ENCODE results near the gene ANK2. TPM values are rescaled to one million over a fixed set of nuclear protein-coding genes. Genes with fewer than 3 reads are reported as not detected.
"Not testable (repeated sequence)": the region's sequence is repeated elsewhere in the genome, so short reads cannot be mapped to it uniquely, and the experiment has no call there.

Gene ANK2
- total RNA-seq, 1 donor from 2014 or later: 9.4 TPM

GRCh38 chr4:113059449-113060182, 10.2 kb downstream of the ANK2 start:
- Histone ChIP-seq H3K4me1 (no peaks in the 10 kb centered on the region), H3K27me3 (no peaks in the 10 kb centered on the region), H3K36me3 (no peaks in the 10 kb centered on the region), H3K4me3 (no peak overlapping the region), H3K27ac (no peak overlapping the region), H3K9me3 (no peaks in the 10 kb centered on the region)
- no peak for DNase-seq (ENCODE audit: low spot score in 2 of 2)
- no peak for TF ChIP-seq CTCF (IDR thresholded peaks at IDR 0.05)
- intact Hi-C loops (cut with DNase I): no loop called here

- Histone ChIP-seq H3K4me3 (no peak overlapping the region), H3K27me3 (no peaks in the 10 kb centered on the region), H3K9me3 (no peaks in the 10 kb centered on the region), H3K4me1 (no peaks in the 10 kb centered on the region), H3K27ac (no peak overlapping the region), H3K36me3 (no peaks in the 10 kb centered on the region)
- DNase-seq (ENCODE audit: low spot score in 2 of 2): no peak
- no peak for TF ChIP-seq CTCF (IDR thresholded peaks at IDR 0.05)
- intact Hi-C loops (cut with DNase I): no loop called here
These were observed 11.4 kb downstream of the ANK2 start for GRCh38 chr4:113060853-113061252.

- Histone ChIP-seq H3K9me3 (no peaks in the 10 kb centered on the region), H3K27ac (no peak overlapping the region), H3K4me1 (no peaks in the 10 kb centered on the region), H3K36me3 (no peaks in the 10 kb centered on the region), H3K4me3 (no peak overlapping the region), H3K27me3 (no peaks in the 10 kb centered on the region)
- no peak for TF ChIP-seq CTCF (IDR thresholded peaks at IDR 0.05)
- no peak for DNase-seq (ENCODE audit: low spot score in 2 of 2)
- intact Hi-C loops (cut with DNase I): no loop called here
These were observed 14.8 kb downstream of the ANK2 start for GRCh38 chr4:113064244-113064643.

GRCh38 chr4:113065629-113066028, 16.2 kb downstream of the ANK2 start:
- no peak for TF ChIP-seq CTCF (IDR thresholded peaks at IDR 0.05)
- H3K27me3 ChIP-seq: no peaks in the 10 kb centered on the region
- H3K4me1 ChIP-seq: no peaks in the 10 kb centered on the region
- no peak overlapping the region for H3K27ac ChIP-seq
- no peak overlapping the region for H3K4me3 ChIP-seq
- H3K36me3 ChIP-seq: no peaks in the 10 kb centered on the region
- no peaks in the 10 kb centered on the region for H3K9me3 ChIP-seq
- intact Hi-C loops (cut with DNase I): no loop called here
- no peak for DNase-seq (ENCODE audit: low spot score in 2 of 2)

GRCh38 chr4:113068771-113069170, 19.3 kb downstream of the ANK2 start:
- intact Hi-C loops (cut with DNase I); H3K36me3 ChIP-seq; H3K9me3 ChIP-seq; H3K4me3 ChIP-seq; H3K4me1 ChIP-seq; H3K27me3 ChIP-seq; DNase-seq (ENCODE audit: low spot score in 2 of 2); H3K27ac ChIP-seq: not testable (repeated sequence)

- H3K9me3 ChIP-seq: no peaks in the 10 kb centered on the region
- no peaks in the 10 kb centered on the region for H3K4me1 ChIP-seq
- H3K27ac ChIP-seq: no peak overlapping the region
- no peak overlapping the region for H3K4me3 ChIP-seq
- no peaks in the 10 kb centered on the region for H3K27me3 ChIP-seq
- intact Hi-C loops (cut with DNase I): no loop called here
- no peak for DNase-seq (ENCODE audit: low spot score in 2 of 2)
- H3K36me3 ChIP-seq: no peaks in the 10 kb centered on the region
- TF ChIP-seq CTCF (IDR thresholded peaks at IDR 0.05): no peak
These were observed 19.9 kb downstream of the ANK2 start for GRCh38 chr4:113069212-113069892.
